Fibroblast of lung (primary cell): ENCODE data around the gene TP73. TPM values are rescaled to one million over a fixed set of nuclear protein-coding genes. Genes with fewer than 3 reads are reported as not detected.

Experiments
- DNase-seq, 2 donors: peaks; one replicate each; pipeline versions ENCODE4 v3.0.0 to v3.0.0-alpha.2; 2010; ENCODE audit warnings: low read depth in 2 of 2
- H2AFZ ChIP-seq: 2 replicates; pipeline ENCODE4 v1.5.1; 2012; ENCODE audit warnings: low read length, control low read depth, inconsistent platforms
- H3K27ac ChIP-seq: 2 replicates; pipeline ENCODE4 v1.5.1; 2011; ENCODE audit warnings: low read length, control low read depth; ENCODE audit not compliant: insufficient read depth
- H3K27me3 ChIP-seq: 2 replicates; pipeline ENCODE4 v1.5.1; 2011; ENCODE audit warnings: mild to moderate bottlenecking, low read length; ENCODE audit not compliant: control insufficient read depth, insufficient read depth
- H3K36me3 ChIP-seq: 2 replicates; pipeline ENCODE4 v1.5.1; 2011; ENCODE audit warnings: low read length; ENCODE audit not compliant: control insufficient read depth, insufficient read depth
- H3K4me1 ChIP-seq: 2 replicates; pipeline ENCODE4 v1.5.1; 2011; ENCODE audit warnings: low read length; ENCODE audit not compliant: control insufficient read depth, insufficient read depth; ENCODE audit errors: extremely low read depth
- H3K4me2 ChIP-seq: 2 replicates; pipeline ENCODE4 v1.5.1; 2011; ENCODE audit warnings: low read length, control low read depth; ENCODE audit not compliant: insufficient read depth; ENCODE audit errors: extremely low read depth
- H3K4me3 ChIP-seq, 4 experiments: fragments of 200-600 bp in 1 of 4; sonication (generic) in 1 of 4; replicated peaks in 1 of 4; 2 replicates each; pipeline ENCODE4 v1.5.1; 2011 to 2016; ENCODE audit warnings: low read length in 4 of 4, low read depth in 3 of 4, mild to moderate bottlenecking in 3 of 4, control low read depth in 2 of 4, inconsistent platforms in 1 of 4, mixed read lengths in 1 of 4; ENCODE audit not compliant: insufficient read depth in 1 of 4; ENCODE audit errors: control extremely low read depth in 1 of 4
- H3K79me2 ChIP-seq: 2 replicates; pipeline ENCODE4 v1.5.1; 2012; ENCODE audit warnings: mild to moderate bottlenecking, low read length, inconsistent platforms; ENCODE audit not compliant: control insufficient read depth, insufficient read depth
- H3K9ac ChIP-seq: 2 replicates; pipeline ENCODE4 v1.5.1; 2011; ENCODE audit warnings: mild to moderate bottlenecking, low read length, control low read depth; ENCODE audit not compliant: insufficient read depth
- H3K9me3 ChIP-seq: 2 replicates; pipeline ENCODE4 v1.5.1; 2012; ENCODE audit warnings: low read depth, low read length; ENCODE audit not compliant: control insufficient read depth, insufficient read depth
- H4K20me1 ChIP-seq: 2 replicates; pipeline ENCODE4 v1.5.1; 2011; ENCODE audit warnings: low read length; ENCODE audit not compliant: control insufficient read depth, insufficient read depth; ENCODE audit errors: extremely low read depth
- CTCF ChIP-seq, 2 donors: IDR thresholded peaks in 1 of 2; conservative IDR thresholded peaks in 1 of 2; 1 replicate in 1 of 2; 2 replicates in 1 of 2; pipeline ENCODE4 v1.5.1; 2011 to 2012; ENCODE audit warnings: low read length in 2 of 2, control low read depth in 1 of 2, inconsistent platforms in 1 of 2, low read depth in 1 of 2, mild to moderate bottlenecking in 1 of 2
- EZH2 ChIP-seq: IDR thresholded peaks from 2 replicates; pipeline ENCODE4 v1.5.1; 2012; ENCODE audit warnings: low read length, control low read depth, mild to moderate bottlenecking; ENCODE audit errors: missing control alignments
- polyA plus RNA-seq, 2 donors: library from polyadenylated mRNA; depleted of rRNA in 1 of 2; stranded (reverse) in 1 of 2; unstranded in 1 of 2; fragments of >200 nt; gene quantifications; 2 replicates each; pipeline ENCODE4 v1.2.1, GENCODE V29; 2011 to 2012; ENCODE audit warnings: missing spikeins in 1 of 2
- total RNA-seq: library from RNA; depleted of rRNA; stranded (reverse); fragments of >200 nt; gene quantifications from 2 replicates; pipeline ENCODE4 v1.2.1, GENCODE V29; 2014

The TP73 gene
- total and polyA plus RNA-seq, 2 donors (not counting 1 experiment from before 2014, with no cell fraction given) = not detected

GRCh38 chr1:3703786-3704371 lies 51.6 kb downstream of the TP73 start:
- TF ChIP-seq EZH2 (no peak), CTCF (conservative IDR thresholded peaks at IDR 0.05 in 1 of 2, IDR thresholded peaks at IDR 0.05 in 1 of 2; ENCODE audit: low read depth in 1 of 2, low read length in 2 of 2) (no peak)
- Histone ChIP-seq H3K79me2 (no peaks in the 10 kb centered on the region), H3K9ac (no peak overlapping the region), H3K4me3 (no peak overlapping the region), H3K36me3 (no peaks in the 10 kb centered on the region), H4K20me1 (no peaks in the 10 kb centered on the region), H2AFZ (no peak overlapping the region), H3K27me3 (peaks cover 6% of the 10 kb centered on the region), H3K27ac (no peak overlapping the region), H3K9me3 (no peaks in the 10 kb centered on the region), H3K4me2 (no peak overlapping the region), H3K4me1 (no peaks in the 10 kb centered on the region)
- no peak for DNase-seq

GRCh38 chr1:3705341-3705950 lies 53.1 kb downstream of the TP73 start:
- Histone ChIP-seq H3K27me3 (peaks cover 3% of the 10 kb centered on the region), H4K20me1 (no peaks in the 10 kb centered on the region), H3K36me3 (no peaks in the 10 kb centered on the region), H3K4me3 (no peak overlapping the region), H3K4me2 (no peak overlapping the region), H3K9ac (no peak overlapping the region), H3K27ac (no peak overlapping the region), H2AFZ (no peak overlapping the region), H3K79me2 (no peaks in the 10 kb centered on the region), H3K9me3 (no peaks in the 10 kb centered on the region), H3K4me1 (no peaks in the 10 kb centered on the region)
- TF ChIP-seq CTCF (conservative IDR thresholded peaks at IDR 0.05 in 1 of 2, IDR thresholded peaks at IDR 0.05 in 1 of 2; ENCODE audit: low read depth in 1 of 2, low read length in 2 of 2) (no peak), EZH2 (no peak)
- DNase-seq = no peak

- DNase-seq = no peak
- no peaks in the 10 kb centered on the region for H3K79me2 ChIP-seq
- no peak overlapping the region for H3K4me3 ChIP-seq
- H4K20me1 ChIP-seq = no peaks in the 10 kb centered on the region
- no peak overlapping the region for H3K4me2 ChIP-seq
- no peaks in the 10 kb centered on the region for H3K36me3 ChIP-seq
- H3K9me3 ChIP-seq = no peaks in the 10 kb centered on the region
- H3K9ac ChIP-seq = no peak overlapping the region
- no peak overlapping the region for H3K27ac ChIP-seq
- H3K27me3 ChIP-seq = peaks cover 3% of the 10 kb centered on the region
- no peaks in the 10 kb centered on the region for H3K4me1 ChIP-seq
- no peak overlapping the region for H2AFZ ChIP-seq
- no peak for TF ChIP-seq CTCF (conservative IDR thresholded peaks at IDR 0.05 in 1 of 2, IDR thresholded peaks at IDR 0.05 in 1 of 2; ENCODE audit: low read depth in 1 of 2, low read length in 2 of 2)
- no peak for TF ChIP-seq EZH2
Measured at GRCh38 chr1:3706651-3707297, 54.5 kb downstream of the TP73 start.
